Mesenchymal stem cell (in vitro differentiated cells and primary cell): ENCODE results near the gene RTP3.
"Not testable (repeated sequence)": the region's sequence is repeated elsewhere in the genome, so short reads cannot be mapped to it uniquely, and the experiment has no call there.

Source experiments
- DNase-seq: peaks from one replicate; pipeline ENCODE4 v3.0.0-alpha.2; 2013
- H2AFZ ChIP-seq: one replicate; pipeline ENCODE4 v1.6.1; 2013; ENCODE audit warnings: low read depth, mild to moderate bottlenecking, control low read depth, inconsistent platforms, low read length, moderate library complexity
- H2AK5ac ChIP-seq: 2 replicates; pipeline ENCODE4 v1.6.1; 2013; ENCODE audit warnings: low read length, moderate library complexity, mild to moderate bottlenecking, inconsistent platforms; ENCODE audit not compliant: severe bottlenecking
- H2BK120ac ChIP-seq: one replicate; pipeline ENCODE4 v1.6.1; 2013; ENCODE audit warnings: low read depth, mild to moderate bottlenecking, inconsistent platforms, low read length, moderate library complexity
- H2BK12ac ChIP-seq, 2 experiments: one replicate each; pipeline ENCODE4 v1.6.1; 2013; ENCODE audit warnings: inconsistent platforms in 2 of 2, low read length in 2 of 2, mild to moderate bottlenecking in 2 of 2, moderate library complexity in 2 of 2, control low read depth in 1 of 2
- H2BK15ac ChIP-seq: one replicate; pipeline ENCODE4 v1.6.1; 2013; ENCODE audit warnings: mild to moderate bottlenecking, low read depth, inconsistent platforms; ENCODE audit not compliant: poor library complexity, severe bottlenecking
- H2BK5ac ChIP-seq: 2 replicates; pipeline ENCODE4 v1.6.1; 2013; ENCODE audit warnings: low read depth, mild to moderate bottlenecking, low read length, control low read depth, inconsistent platforms; ENCODE audit not compliant: poor library complexity, severe bottlenecking
- H3K14ac ChIP-seq, 2 experiments: one replicate each; pipeline ENCODE4 v1.6.1; 2013; ENCODE audit warnings: inconsistent platforms in 2 of 2, low read length in 2 of 2, control low read depth in 1 of 2, mild to moderate bottlenecking in 1 of 2, moderate library complexity in 1 of 2
- H3K18ac ChIP-seq, 2 experiments: one replicate each; pipeline ENCODE4 v1.6.1; 2013; ENCODE audit warnings: inconsistent platforms in 2 of 2, low read length in 2 of 2, control low read depth in 1 of 2, low read depth in 1 of 2, mild to moderate bottlenecking in 1 of 2
- H3K23ac ChIP-seq, 2 experiments: one replicate each; pipeline ENCODE4 v1.6.1; 2013; ENCODE audit warnings: inconsistent platforms in 2 of 2, low read length in 2 of 2, mild to moderate bottlenecking in 2 of 2, moderate library complexity in 2 of 2, control low read depth in 1 of 2
- H3K27ac ChIP-seq: 2 replicates; pipeline ENCODE4 v1.5.1; 2013; ENCODE audit warnings: mild to moderate bottlenecking, moderate library complexity, low read length, control low read depth, inconsistent platforms; ENCODE audit not compliant: poor library complexity, severe bottlenecking
- H3K27me3 ChIP-seq, 2 experiments: 2 replicates each; pipeline versions ENCODE4 v1.6.1 to v1.7.0; 2013; ENCODE audit warnings: low read length in 2 of 2, mild to moderate bottlenecking in 2 of 2, moderate library complexity in 2 of 2, control low read depth in 1 of 2, inconsistent platforms in 1 of 2; ENCODE audit not compliant: control insufficient read depth in 1 of 2, insufficient read depth in 1 of 2
- H3K36me3 ChIP-seq, 2 experiments: 2 replicates each; pipeline versions ENCODE4 v1.6.1 to v1.7.0; 2013; ENCODE audit warnings: low read length in 2 of 2, control low read depth in 1 of 2, inconsistent platforms in 1 of 2, low read depth in 1 of 2, mild to moderate bottlenecking in 1 of 2; ENCODE audit not compliant: insufficient read depth in 2 of 2, control insufficient read depth in 1 of 2
- H3K4ac ChIP-seq, 2 experiments: one replicate each; pipeline ENCODE4 v1.6.1; 2013; ENCODE audit warnings: inconsistent platforms in 2 of 2, low read length in 2 of 2, mild to moderate bottlenecking in 2 of 2, moderate library complexity in 2 of 2, control low read depth in 1 of 2, low read depth in 1 of 2
- H3K4me1 ChIP-seq: 2 replicates; pipeline ENCODE4 v1.6.1; 2013; ENCODE audit warnings: low read depth, low read length, control low read depth; ENCODE audit not compliant: control insufficient read depth, insufficient read depth
- H3K4me2 ChIP-seq: 2 replicates; pipeline ENCODE4 v1.6.1; 2013; ENCODE audit warnings: low read length, mild to moderate bottlenecking, inconsistent platforms; ENCODE audit not compliant: poor library complexity, severe bottlenecking
- H3K4me3 ChIP-seq, 2 experiments: 2 replicates each; pipeline versions ENCODE4 v1.5.1 to v1.7.0; 2013; ENCODE audit warnings: low read length in 2 of 2, mild to moderate bottlenecking in 2 of 2, control low read depth in 1 of 2, low read depth in 1 of 2; ENCODE audit not compliant: insufficient read depth in 1 of 2
- H3K79me1 ChIP-seq: replicated peaks from 2 replicates; pipeline ENCODE4 v1.6.1; 2013; ENCODE audit warnings: mild to moderate bottlenecking, control low read depth, low read length, inconsistent platforms; ENCODE audit not compliant: poor library complexity, severe bottlenecking
- H3K9ac ChIP-seq: 2 replicates; pipeline ENCODE4 v1.7.0; 2013; ENCODE audit warnings: mild to moderate bottlenecking, low read length, moderate library complexity
- H3K9me3 ChIP-seq: 2 replicates; pipeline ENCODE4 v1.7.0; 2013; ENCODE audit warnings: mild to moderate bottlenecking, low read length; ENCODE audit not compliant: control insufficient read depth
- H4K8ac ChIP-seq: one replicate; pipeline ENCODE4 v1.6.1; 2013; ENCODE audit warnings: inconsistent platforms, mild to moderate bottlenecking, low read length, moderate library complexity
- H4K91ac ChIP-seq: one replicate; pipeline ENCODE4 v1.6.1; 2013; ENCODE audit warnings: mild to moderate bottlenecking, low read length, inconsistent platforms
- WGBS: methylation state at CpG from one replicate; pipeline ENCODE4 v1.1.7; 2013; ENCODE audit warnings: mixed read lengths; 5-methylcytosine and 5-hydroxymethylcytosine counted together

RTP3 gene

DNA sequence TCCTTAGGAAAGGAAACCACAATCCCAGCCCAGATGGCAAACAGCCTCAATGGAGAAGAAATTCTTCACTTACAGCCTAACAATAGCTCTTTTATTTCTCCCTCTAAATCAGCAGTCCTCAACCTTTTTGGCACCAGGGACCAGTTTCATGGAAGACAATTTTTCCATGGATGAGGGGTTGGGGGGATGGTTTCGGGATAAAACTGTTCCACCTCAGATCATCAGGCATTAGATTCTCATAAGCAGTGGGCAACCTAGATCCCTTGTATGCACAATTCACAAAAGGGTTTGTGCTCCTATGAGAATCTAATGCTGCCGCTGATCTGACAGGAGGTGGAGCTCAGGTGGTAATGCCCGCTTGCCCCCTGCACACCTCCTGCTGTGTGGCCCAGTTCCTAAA lies 50.8 kb downstream of the RTP3 start:
- H4K91ac ChIP-seq, H3K27ac ChIP-seq, H3K4me1 ChIP-seq, H3K23ac ChIP-seq, DNase-seq, H2AFZ ChIP-seq, H3K4me2 ChIP-seq, H3K4me3 ChIP-seq, H3K9me3 ChIP-seq, H2BK12ac ChIP-seq, H3K4ac ChIP-seq, H3K79me1 ChIP-seq, H2BK5ac ChIP-seq, H2AK5ac ChIP-seq, H3K27me3 ChIP-seq, H4K8ac ChIP-seq, H3K18ac ChIP-seq, H3K14ac ChIP-seq, H2BK120ac ChIP-seq, H3K9ac ChIP-seq: not testable (repeated sequence)
- H3K36me3 ChIP-seq, result peaks cover 0 to 19% of the 10 kb centered on the region in 2 experiments
- WGBS, result 100% methylated on average over 3 of the region's 3 CpGs
- H2BK15ac ChIP-seq, result peak overlapping the region; percentile 40

DNA sequence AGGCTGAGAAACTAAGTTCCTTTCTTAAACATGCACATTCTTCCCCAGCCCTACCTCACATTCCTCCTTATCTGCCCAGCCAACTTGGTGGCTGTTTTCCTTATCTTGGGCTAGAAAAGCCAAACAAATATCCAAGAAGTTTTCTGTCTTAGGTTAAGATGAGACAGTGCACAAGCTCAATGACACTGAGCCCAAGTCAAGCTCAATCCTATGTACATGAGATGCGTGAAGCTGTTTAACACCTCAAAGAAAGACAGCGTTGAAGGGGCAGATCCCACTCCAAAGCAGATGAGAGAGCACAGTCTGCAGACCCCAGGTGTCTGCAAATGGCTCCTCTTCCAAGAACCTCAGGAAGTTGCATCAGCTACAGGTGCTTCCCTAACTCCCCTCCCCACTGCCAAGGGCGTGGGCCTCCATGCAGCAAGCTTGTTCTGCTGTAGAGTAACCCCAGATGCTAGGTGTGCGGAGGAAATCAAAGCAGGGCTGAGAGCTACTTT lies 51.7 kb downstream of the RTP3 start:
- 76% methylated on average over 4 of the region's 4 CpGs for WGBS

DNA sequence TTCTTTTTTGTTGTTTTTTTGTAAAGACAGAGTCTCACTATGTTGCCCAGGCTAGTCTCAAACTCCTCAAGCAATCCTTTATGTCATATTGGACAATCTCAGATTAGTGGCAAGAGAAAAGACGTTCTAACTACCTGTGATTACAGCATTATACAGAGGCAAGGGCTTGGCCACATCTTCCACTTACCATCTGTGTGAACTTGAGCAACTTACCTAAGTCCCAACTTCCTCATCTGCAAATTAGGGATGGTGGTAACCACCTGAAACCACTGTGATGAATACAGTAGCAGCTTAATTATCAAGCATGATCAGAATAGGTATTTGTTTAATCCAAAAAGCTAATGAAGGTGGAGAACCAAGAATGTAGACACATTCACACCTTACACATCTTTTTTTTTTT lies 52.2 kb downstream of the RTP3 start:
- no peak overlapping the region for H4K91ac ChIP-seq
- DNase-seq, result no peak
- H2BK5ac ChIP-seq, result no peak overlapping the region
- no peak overlapping the region for H3K4me3 ChIP-seq
- no peak overlapping the region for H2BK120ac ChIP-seq
- no peak overlapping the region for H2AK5ac ChIP-seq
- H3K4me1 ChIP-seq, result no peaks in the 10 kb centered on the region
- H3K9me3 ChIP-seq, result no peaks in the 10 kb centered on the region
- H3K23ac ChIP-seq, result no peak overlapping the region
- no peak overlapping the region for H3K27ac ChIP-seq
- no peak overlapping the region for H2BK15ac ChIP-seq
- H3K9ac ChIP-seq, result no peak overlapping the region
- no peak overlapping the region for H3K18ac ChIP-seq
- H3K4me2 ChIP-seq, result no peak overlapping the region
- no peaks in the 10 kb centered on the region for H3K27me3 ChIP-seq
- H3K4ac ChIP-seq, result no peak overlapping the region
- no peak overlapping the region for H2BK12ac ChIP-seq
- no peaks in the 10 kb centered on the region for H3K79me1 ChIP-seq
- 89% methylated on average over 1 of the region's 1 CpG for WGBS
- H2AFZ ChIP-seq, result no peak overlapping the region
- H4K8ac ChIP-seq, result no peak overlapping the region
- no peak overlapping the region for H3K14ac ChIP-seq
- H3K36me3 ChIP-seq, result peaks cover 0 to 16% of the 10 kb centered on the region in 2 experiments

More for the DNA sequence above, 51.7 kb downstream of the RTP3 start:
- H3K18ac ChIP-seq, result no peak overlapping the region
- H3K27ac ChIP-seq, result no peak overlapping the region
- no peak overlapping the region for H3K4ac ChIP-seq
- no peak overlapping the region for H3K14ac ChIP-seq
- H3K79me1 ChIP-seq, result no peaks in the 10 kb centered on the region
- no peak overlapping the region for H2AFZ ChIP-seq
- no peak overlapping the region for H4K8ac ChIP-seq
- no peaks in the 10 kb centered on the region for H3K9me3 ChIP-seq
- H3K23ac ChIP-seq, result no peak overlapping the region
- no peak overlapping the region for H2BK120ac ChIP-seq
- no peaks in the 10 kb centered on the region for H3K27me3 ChIP-seq
- H3K36me3 ChIP-seq, result peaks cover 0 to 19% of the 10 kb centered on the region in 2 experiments
- H2AK5ac ChIP-seq, result no peak overlapping the region
- H2BK5ac ChIP-seq, result no peak overlapping the region
- no peak for DNase-seq
- H3K4me3 ChIP-seq, result no peak overlapping the region
- no peaks in the 10 kb centered on the region for H3K4me1 ChIP-seq
- no peak overlapping the region for H3K4me2 ChIP-seq
- no peak overlapping the region for H4K91ac ChIP-seq
- no peak overlapping the region for H3K9ac ChIP-seq
- no peak overlapping the region for H2BK15ac ChIP-seq
- no peak overlapping the region for H2BK12ac ChIP-seq
